Thyroid gland (tissue), 4 donors: ENCODE measurements around the gene SPATA2. TPM values are rescaled to one million over a fixed set of nuclear protein-coding genes. Genes with fewer than 3 reads are reported as not detected.

Experiments used
- DNase-seq, 2 donors: peaks; one replicate each; pipeline ENCODE4 v3.0.0-alpha.2; 2019
- H3K27ac ChIP-seq, 3 donors: fragments of 200-600 bp; sonication (generic); 1 replicate in 2 of 3; 2 replicates in 1 of 3; pipeline ENCODE4 v1.5.1; 2016 to 2019; ENCODE audit warnings: mild to moderate bottlenecking in 1 of 3, moderate library complexity in 1 of 3
- H3K27me3 ChIP-seq: fragments of 200-600 bp; sonication (generic); one replicate; pipeline ENCODE4 v1.5.1; 2019
- H3K36me3 ChIP-seq, 2 donors: fragments of 200-600 bp; sonication (generic); one replicate each; pipeline ENCODE4 v1.5.1; 2016 to 2019
- H3K4me1 ChIP-seq, 2 donors: fragments of 200-600 bp; sonication (generic); one replicate each; pipeline ENCODE4 v1.5.1; 2017 to 2019
- H3K4me3 ChIP-seq, 3 donors: fragments of 200-600 bp; sonication (generic); replicated peaks in 1 of 3; 1 replicate in 2 of 3; 2 replicates in 1 of 3; pipeline ENCODE4 v1.5.1; 2016; ENCODE audit warnings: mild to moderate bottlenecking in 1 of 3
- H3K9me3 ChIP-seq: fragments of 200-600 bp; sonication (generic); one replicate; pipeline ENCODE4 v1.5.1; 2017
- POLR2A ChIP-seq, 2 donors: fragments of 450-650 bp; IDR thresholded peaks; one replicate each; pipeline ENCODE4 v1.6.1; 2017; ENCODE audit warnings: antibody characterized with exemption in 2 of 2, mild to moderate bottlenecking in 2 of 2, moderate library complexity in 1 of 2
- WGBS, 2 donors: methylation state at CpG; one replicate each; pipeline ENCODE4 v1.1.5; 2017; 5-methylcytosine and 5-hydroxymethylcytosine counted together
- intact Hi-C: fragments of 100-400 bp; cut with DNase I; formaldehyde crosslinking; loops from one replicate; pipeline ENCODE4 v1.15.1; 2023
- total RNA-seq, 4 donors: library from RNA; depleted of rRNA; stranded (reverse); fragments of >200 nt; gene quantifications; one replicate each; pipeline ENCODE4 v1.2.3, GENCODE V29; 2016
- TF ChIP-seq, protein P1 (sequence below), 6 experiments: fragments of 200-600 bp in 3 of 6; fragments of 450-650 bp in 3 of 6; sonication (generic) in 3 of 6; IDR thresholded peaks; one replicate each; pipeline ENCODE4 v1.5.1; 2016 to 2019; ENCODE audit warnings: antibody characterized with exemption in 6 of 6, mild to moderate bottlenecking in 2 of 6, inconsistent platforms in 1 of 6, moderate library complexity in 1 of 6

The SPATA2 gene
- total RNA-seq, 4 donors from 2014 or later, result 5.0 to 14.2 (median 12.7) TPM

DNA sequence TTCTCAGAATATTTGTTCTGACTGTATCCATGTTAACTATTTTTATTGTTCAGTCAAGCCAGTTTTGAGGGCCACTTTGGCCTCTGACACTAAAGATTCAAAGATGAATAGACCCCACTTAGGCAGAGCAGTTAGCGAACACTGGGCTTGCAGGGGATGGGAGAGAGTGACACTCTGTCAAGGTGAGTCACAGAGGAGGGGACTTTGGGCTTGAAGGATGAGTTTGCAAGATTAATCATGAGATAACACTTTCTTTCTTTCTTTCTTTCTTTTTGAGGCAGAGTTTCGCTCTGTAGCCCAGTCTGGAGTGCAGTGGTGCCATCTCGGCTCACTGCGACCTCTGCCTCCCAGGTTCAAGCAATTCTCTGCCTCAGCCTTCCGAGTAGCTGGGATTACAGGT lies 46.4 kb downstream of the SPATA2 start:
- Histone ChIP-seq H3K4me3 (no peak overlapping the region), H3K36me3 (peaks cover 0 to 4% of the 10 kb centered on the region in 2 donors), H3K27ac (peak overlapping the region in 2 of 3 donors; percentile 72 to 86), H3K4me1 (peaks cover 26 to 38% of the 10 kb centered on the region in 2 donors), H3K9me3 (no peaks in the 10 kb centered on the region), H3K27me3 (no peaks in the 10 kb centered on the region)
- TF ChIP-seq POLR2A (IDR thresholded peaks at IDR 0.05), result no peak
- TF ChIP-seq, protein P1, sequence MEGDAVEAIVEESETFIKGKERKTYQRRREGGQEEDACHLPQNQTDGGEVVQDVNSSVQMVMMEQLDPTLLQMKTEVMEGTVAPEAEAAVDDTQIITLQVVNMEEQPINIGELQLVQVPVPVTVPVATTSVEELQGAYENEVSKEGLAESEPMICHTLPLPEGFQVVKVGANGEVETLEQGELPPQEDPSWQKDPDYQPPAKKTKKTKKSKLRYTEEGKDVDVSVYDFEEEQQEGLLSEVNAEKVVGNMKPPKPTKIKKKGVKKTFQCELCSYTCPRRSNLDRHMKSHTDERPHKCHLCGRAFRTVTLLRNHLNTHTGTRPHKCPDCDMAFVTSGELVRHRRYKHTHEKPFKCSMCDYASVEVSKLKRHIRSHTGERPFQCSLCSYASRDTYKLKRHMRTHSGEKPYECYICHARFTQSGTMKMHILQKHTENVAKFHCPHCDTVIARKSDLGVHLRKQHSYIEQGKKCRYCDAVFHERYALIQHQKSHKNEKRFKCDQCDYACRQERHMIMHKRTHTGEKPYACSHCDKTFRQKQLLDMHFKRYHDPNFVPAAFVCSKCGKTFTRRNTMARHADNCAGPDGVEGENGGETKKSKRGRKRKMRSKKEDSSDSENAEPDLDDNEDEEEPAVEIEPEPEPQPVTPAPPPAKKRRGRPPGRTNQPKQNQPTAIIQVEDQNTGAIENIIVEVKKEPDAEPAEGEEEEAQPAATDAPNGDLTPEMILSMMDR (IDR thresholded peaks at IDR 0.05), result no peak
- WGBS, 2 donors, result 85 to 87% methylated on average over 5 of the region's 5 CpGs
- no peak for DNase-seq
- intact Hi-C loops, result no loop called here

DNA sequence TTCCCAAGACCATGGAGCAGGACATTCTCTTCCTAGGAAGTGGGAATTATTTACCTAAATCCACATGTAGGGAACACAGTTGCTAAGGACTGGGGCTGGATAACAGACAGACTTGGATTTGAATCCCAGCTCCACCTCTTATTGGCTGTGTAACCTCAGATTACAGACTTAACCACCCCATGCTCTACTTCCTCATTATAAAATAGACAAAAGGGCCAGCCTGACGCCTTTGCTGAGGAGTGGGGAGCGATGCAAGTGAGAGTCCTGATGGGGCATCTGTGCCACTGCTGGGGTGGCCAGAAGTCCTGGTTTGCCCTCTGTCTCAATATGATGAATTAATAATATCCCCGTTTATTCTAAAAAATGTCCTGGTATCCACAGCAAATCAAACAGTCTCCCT lies 46.8 kb downstream of the SPATA2 start:
- Histone ChIP-seq H3K4me3 (no peak overlapping the region), H3K27ac (peak overlapping the region; percentile 51 to 86 (median 72)), H3K36me3 (peaks cover 0 to 4% of the 10 kb centered on the region in 2 donors), H3K9me3 (no peaks in the 10 kb centered on the region), H3K27me3 (no peaks in the 10 kb centered on the region), H3K4me1 (peaks cover 26 to 38% of the 10 kb centered on the region in 2 donors)
- 92 to 97% methylated on average over 3 of the region's 3 CpGs for WGBS, 2 donors
- TF ChIP-seq, protein P1 (IDR thresholded peaks at IDR 0.05), result no peak
- no peak for TF ChIP-seq POLR2A (IDR thresholded peaks at IDR 0.05)
- intact Hi-C loops, result no loop called here
- DNase-seq, result no peak

- Histone ChIP-seq H3K9me3 (no peaks in the 10 kb centered on the region), H3K4me3 (no peak overlapping the region), H3K27ac (peak overlapping the region; percentile 52 to 86 (median 72)), H3K27me3 (no peaks in the 10 kb centered on the region), H3K4me1 (peaks cover 26 to 38% of the 10 kb centered on the region in 2 donors), H3K36me3 (peaks cover 0 to 4% of the 10 kb centered on the region in 2 donors)
- TF ChIP-seq, protein P1 (IDR thresholded peaks at IDR 0.05), result no peak
- TF ChIP-seq POLR2A (IDR thresholded peaks at IDR 0.05), result peak in 1 of 2 donors; percentile 26
- 54 to 68% methylated on average over 9 of the region's 9 CpGs for WGBS, 2 donors
- no peak for DNase-seq
- intact Hi-C loops, result no loop called here
Observed at GRCh38 chr20:49867453-49868215, 47.7 kb downstream of the SPATA2 start.

GRCh38 chr20:49866051-49866450 lies 49.3 kb downstream of the SPATA2 start:
- 94% methylated on average over 8 of the region's 8 CpGs for WGBS, 2 donors
- Histone ChIP-seq H3K27ac (peak overlapping the region; percentile 30 to 55 (median 46)), H3K27me3 (no peaks in the 10 kb centered on the region), H3K9me3 (no peaks in the 10 kb centered on the region), H3K4me1 (peaks cover 26 to 38% of the 10 kb centered on the region in 2 donors), H3K4me3 (no peak overlapping the region), H3K36me3 (peaks cover 0 to 4% of the 10 kb centered on the region in 2 donors)
- intact Hi-C loops, result no loop called here
- TF ChIP-seq, protein P1 (IDR thresholded peaks at IDR 0.05), result no peak
- no peak for TF ChIP-seq POLR2A (IDR thresholded peaks at IDR 0.05)
- DNase-seq, result no peak

DNA sequence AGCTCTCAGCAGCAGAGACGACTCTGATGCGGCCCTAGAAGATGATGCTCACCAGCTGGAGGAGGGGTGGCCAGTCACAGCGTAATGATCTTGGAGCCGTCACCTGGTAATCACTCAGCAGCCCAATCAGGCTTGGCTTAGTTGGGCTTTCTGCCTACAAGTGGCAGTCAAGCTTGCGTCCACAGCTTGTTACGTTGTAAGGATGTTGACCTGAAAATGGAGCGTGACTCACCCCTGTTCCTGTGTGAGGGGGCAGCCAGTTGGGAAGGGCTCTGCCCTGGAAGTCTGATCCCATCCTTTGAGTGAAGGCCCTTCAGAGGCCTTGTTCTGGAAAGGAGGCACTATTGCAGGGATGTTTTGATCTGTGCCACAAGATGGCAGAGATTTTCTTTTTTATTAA lies 49.8 kb downstream of the SPATA2 start:
- TF ChIP-seq POLR2A (IDR thresholded peaks at IDR 0.05), result peak in 1 of 2 donors; percentile 41
- TF ChIP-seq, protein P1 (IDR thresholded peaks at IDR 0.05), result no peak
- WGBS, 2 donors, result 31 to 46% methylated on average over 7 of the region's 7 CpGs
- Histone ChIP-seq H3K4me3 (no peak overlapping the region), H3K27me3 (no peaks in the 10 kb centered on the region), H3K9me3 (no peaks in the 10 kb centered on the region), H3K36me3 (peaks cover 0 to 4% of the 10 kb centered on the region in 2 donors), H3K27ac (peak overlapping the region; percentile 30 to 62 (median 46)), H3K4me1 (peaks cover 26 to 38% of the 10 kb centered on the region in 2 donors)
- peak; percentile 79 to 80 for DNase-seq
- intact Hi-C loops, result no loop called here
